CD14-positive monocyte (primary cell): Measurements from ENCODE around the gene DOCK3. TPM values are rescaled to one million over a fixed set of nuclear protein-coding genes. Genes with fewer than 3 reads are reported as not detected.

Experiments used
- DNase-seq, 3 donors: peaks; one replicate each; pipeline ENCODE4 v3.0.0-alpha.2; 2011 to 2022
- H2AFZ ChIP-seq: 2 replicates; pipeline ENCODE4 v1.6.0; 2012; ENCODE audit warnings: mild to moderate bottlenecking, low read depth, low read length, inconsistent platforms; ENCODE audit not compliant: insufficient read depth, poor library complexity, severe bottlenecking
- H3K27ac ChIP-seq, 2 donors: 1 replicate in 1 of 2; 2 replicates in 1 of 2; pipeline ENCODE4 v1.5.1; 2012 to 2013; ENCODE audit warnings: low read length in 2 of 2, control low read depth in 1 of 2, inconsistent platforms in 1 of 2, low read depth in 1 of 2, mild to moderate bottlenecking in 1 of 2
- H3K27me3 ChIP-seq, 2 donors: one replicate each; pipeline versions ENCODE4 v1.6.0 to v1.6.1; 2011 to 2013; ENCODE audit warnings: low read length in 2 of 2; ENCODE audit not compliant: control insufficient read depth in 2 of 2, insufficient read depth in 2 of 2
- H3K36me3 ChIP-seq, 2 donors: replicated peaks in 1 of 2; 1 replicate in 1 of 2; 2 replicates in 1 of 2; pipeline versions ENCODE4 v1.5.1 to v1.6.1; 2012 to 2013; ENCODE audit warnings: low read length in 2 of 2, control low read depth in 1 of 2, inconsistent platforms in 1 of 2, mild to moderate bottlenecking in 1 of 2; ENCODE audit not compliant: insufficient read depth in 2 of 2, control insufficient read depth in 1 of 2
- H3K4me1 ChIP-seq, 2 donors: 1 replicate in 1 of 2; 2 replicates in 1 of 2; pipeline versions ENCODE4 v1.5.1 to v1.6.1; 2012 to 2013; ENCODE audit warnings: low read length in 2 of 2, control low read depth in 1 of 2, inconsistent platforms in 1 of 2, mild to moderate bottlenecking in 1 of 2, moderate library complexity in 1 of 2; ENCODE audit not compliant: insufficient read depth in 2 of 2, control insufficient read depth in 1 of 2
- H3K4me2 ChIP-seq: replicated peaks from 2 replicates; pipeline ENCODE3; 2012; ENCODE audit warnings: low read length, moderate library complexity, mild to moderate bottlenecking; ENCODE audit not compliant: poor library complexity, severe bottlenecking; ENCODE audit errors: extremely low read depth
- H3K4me3 ChIP-seq, 3 experiments: fragments of 200-600 bp in 1 of 3; sonication (generic) in 1 of 3; replicated peaks in 1 of 3; 1 replicate in 2 of 3; 2 replicates in 1 of 3; pipeline ENCODE4 v1.5.1; 2011 to 2013; ENCODE audit warnings: low read length in 3 of 3, mild to moderate bottlenecking in 3 of 3, control low read depth in 2 of 3, low read depth in 2 of 3, inconsistent platforms in 1 of 3, moderate library complexity in 1 of 3
- H3K79me2 ChIP-seq: 2 replicates; pipeline ENCODE4 v1.6.0; 2012; ENCODE audit warnings: mild to moderate bottlenecking, control low read depth, inconsistent platforms, low read length, moderate library complexity; ENCODE audit not compliant: insufficient read depth
- H3K9ac ChIP-seq: 2 replicates; pipeline ENCODE4 v1.6.0; 2017; ENCODE audit warnings: low read length, mild to moderate bottlenecking; ENCODE audit not compliant: insufficient read depth, poor library complexity, severe bottlenecking
- H3K9me3 ChIP-seq, 2 donors: replicated peaks in 1 of 2; 1 replicate in 1 of 2; 2 replicates in 1 of 2; pipeline versions ENCODE4 v1.5.1 to v1.6.1; 2012 to 2013; ENCODE audit warnings: low read length in 2 of 2, control low read depth in 1 of 2; ENCODE audit not compliant: control insufficient read depth in 1 of 2, insufficient read depth in 1 of 2
- H4K20me1 ChIP-seq: 2 replicates; pipeline ENCODE4 v1.6.0; 2012; ENCODE audit warnings: mild to moderate bottlenecking, low read length, control low read depth, moderate library complexity; ENCODE audit not compliant: insufficient read depth
- H3K27ac Mint-ChIP-seq, 7 donors: one replicate each; pipeline ENCODE4 v1.8.0; 2020; ENCODE audit warnings: mild to moderate bottlenecking in 7 of 7, mixed read lengths in 7 of 7, moderate library complexity in 6 of 7, inconsistent platforms in 2 of 7
- H3K27me3 Mint-ChIP-seq, 3 donors: one replicate each; pipeline ENCODE4 v1.8.0; 2021 to 2022; ENCODE audit warnings: low read depth in 3 of 3, mild to moderate bottlenecking in 3 of 3, mixed read lengths in 3 of 3, moderate library complexity in 3 of 3, inconsistent platforms in 1 of 3
- H3K36me3 Mint-ChIP-seq, 2 donors: one replicate each; pipeline ENCODE4 v1.8.0; 2020; ENCODE audit warnings: mixed read lengths in 2 of 2, inconsistent platforms in 1 of 2, mild to moderate bottlenecking in 1 of 2
- H3K4me1 Mint-ChIP-seq: one replicate; pipeline ENCODE4 v1.8.0; 2020; ENCODE audit warnings: mild to moderate bottlenecking, mixed read lengths
- H3K4me3 Mint-ChIP-seq, 2 donors: one replicate each; pipeline ENCODE4 v1.8.0; 2020; ENCODE audit warnings: mild to moderate bottlenecking in 2 of 2, mixed read lengths in 2 of 2, moderate library complexity in 1 of 2
- H3K9me3 Mint-ChIP-seq, 7 donors: one replicate each; pipeline ENCODE4 v1.8.0; 2020 to 2022; ENCODE audit warnings: mixed read lengths in 7 of 7, mild to moderate bottlenecking in 6 of 7, moderate library complexity in 6 of 7, inconsistent platforms in 2 of 7
- CTCF ChIP-seq: fragments of 200-600 bp; IDR thresholded peaks from one replicate; pipeline ENCODE4 v1.8.0; 2022; ENCODE audit warnings: antibody characterized with exemption, mild to moderate bottlenecking
- WGBS: methylation state at CpG from one replicate; pipeline ENCODE4 v1.1.5; 2013; ENCODE audit warnings: missing lambda C conversion rate; ENCODE audit not compliant: insufficient coverage; 5-methylcytosine and 5-hydroxymethylcytosine counted together
- intact Hi-C, 2 donors: fragments of 100-400 bp; cut with micrococcal nuclease; formaldehyde crosslinking; loops; one replicate each; pipeline versions ENCODE4 v1.15.0 to v1.15.1; 2023
- polyA plus RNA-seq, 3 donors: library from polyadenylated mRNA; depleted of rRNA in 1 of 3; unstranded in 2 of 3; stranded (reverse) in 1 of 3; fragments of 300-500 nt in 2 of 3; fragments of >200 nt in 1 of 3; fragmentation: Illumina TruSeq in 2 of 3; gene quantifications; 1 replicate in 2 of 3; 2 replicates in 1 of 3; pipeline ENCODE4 v1.2.3, GENCODE V29; 2012 to 2021

The DOCK3 gene
- polyA plus RNA-seq, 3 donors: 0.03 TPM; not detected in 1

- Histone ChIP-seq H4K20me1 (no peaks in the 10 kb centered on the region), H3K27ac (no peak overlapping the region), H3K4me2 (no peak overlapping the region), H3K4me1 (no peaks in the 10 kb centered on the region), H3K36me3 (no peaks in the 10 kb centered on the region), H3K9me3 (peaks cover 7 to 9% of the 10 kb centered on the region in 2 donors), H2AFZ (no peak overlapping the region), H3K79me2 (no peaks in the 10 kb centered on the region), H3K27me3 (no peaks in the 10 kb centered on the region), H3K4me3 (no peak overlapping the region), H3K9ac (no peak overlapping the region)
- TF ChIP-seq CTCF: no peak
- intact Hi-C loops: no loop called here
- H3K4me1 Mint-ChIP-seq: no peaks in the 10 kb centered on the region
- WGBS: no CpG with 5 or more reads among the region's 1 CpG
- no peaks in the 10 kb centered on the region for H3K36me3 Mint-ChIP-seq
- peaks cover 10 to 25% (median 13%) of the 10 kb centered on the region in 7 donors for H3K9me3 Mint-ChIP-seq
- no peak for DNase-seq
- H3K27ac Mint-ChIP-seq: no peak overlapping the region
- H3K4me3 Mint-ChIP-seq: no peak overlapping the region
- peaks cover 0 to 3% (median 2%) of the 10 kb centered on the region in 3 donors for H3K27me3 Mint-ChIP-seq
Measured at GRCh38 chr3:50923955-50924354, 249.2 kb downstream of the DOCK3 start.

GRCh38 chr3:50924638-50925037, 249.9 kb downstream of the DOCK3 start:
- Histone ChIP-seq H3K27ac (no peak overlapping the region), H3K9me3 (peaks cover 7 to 9% of the 10 kb centered on the region in 2 donors), H3K4me3 (no peak overlapping the region), H4K20me1 (no peaks in the 10 kb centered on the region), H2AFZ (no peak overlapping the region), H3K4me1 (no peaks in the 10 kb centered on the region), H3K4me2 (no peak overlapping the region), H3K27me3 (no peaks in the 10 kb centered on the region), H3K36me3 (no peaks in the 10 kb centered on the region), H3K9ac (no peak overlapping the region), H3K79me2 (no peaks in the 10 kb centered on the region)
- intact Hi-C loops: no loop called here
- H3K27ac Mint-ChIP-seq: no peak overlapping the region
- no peak overlapping the region for H3K4me3 Mint-ChIP-seq
- H3K4me1 Mint-ChIP-seq: no peaks in the 10 kb centered on the region
- WGBS: no CpG with 5 or more reads among the region's 2 CpGs
- TF ChIP-seq CTCF: no peak
- H3K9me3 Mint-ChIP-seq: peaks cover 8 to 23% (median 11%) of the 10 kb centered on the region in 7 donors
- H3K36me3 Mint-ChIP-seq: no peaks in the 10 kb centered on the region
- peaks cover 0 to 3% (median 2%) of the 10 kb centered on the region in 3 donors for H3K27me3 Mint-ChIP-seq
- DNase-seq: no peak
